HepG2 (cell line): ENCODE measurements around the gene STAT1. TPM values are rescaled to one million over a fixed set of nuclear protein-coding genes. Genes with fewer than 3 reads are reported as not detected.

Experiments
- FOXO1 ChIP-seq: sonication (generic); formaldehyde crosslinking; IDR thresholded peaks from 2 replicates; pipeline ENCODE4 v1.4.0; 2020; ENCODE audit warnings: missing genetic modification reagents
- HNF4G ChIP-seq, 2 experiments: sonication (generic) in 1 of 2; formaldehyde crosslinking in 1 of 2; IDR thresholded peaks; 2 replicates each; pipeline versions ENCODE4 v1.4.0 to v1.6.1; 2011 to 2020; ENCODE audit warnings: borderline replicate concordance in 2 of 2, low read depth in 2 of 2, mild to moderate bottlenecking in 2 of 2, low read length in 1 of 2, missing genetic modification reagents in 1 of 2, moderate library complexity in 1 of 2
- ISL2 ChIP-seq: sonication (generic); formaldehyde crosslinking; IDR thresholded peaks from 2 replicates; pipeline ENCODE4 v1.5.0; 2020; ENCODE audit warnings: missing genetic modification reagents
- PHB2 ChIP-seq: fragments of 450-650 bp; IDR thresholded peaks from 2 replicates; pipeline ENCODE4 v1.6.1; 2018; ENCODE audit not compliant: partially characterized antibody
- TCF7L2 ChIP-seq: IDR thresholded peaks from 2 replicates; pipeline ENCODE4 v1.6.1; 2011; ENCODE audit warnings: mild to moderate bottlenecking, low read depth, low read length, moderate library complexity
- ZNF570 ChIP-seq: sonication (generic); formaldehyde crosslinking; IDR thresholded peaks from 2 replicates; pipeline ENCODE4 v1.4.0; 2020; ENCODE audit warnings: mild to moderate bottlenecking, missing genetic modification reagents, borderline replicate concordance
- ZSCAN30 ChIP-seq: sonication (generic); formaldehyde crosslinking; IDR thresholded peaks from 2 replicates; pipeline ENCODE4 v1.5.0; 2020; ENCODE audit warnings: mild to moderate bottlenecking, missing genetic modification reagents
- polyA plus RNA-seq, 8 experiments: library from polyadenylated mRNA; depleted of rRNA in 3 of 8; stranded (reverse) in 7 of 8; unstranded in 1 of 8; fragments of >200 nt; fragmentation: Illumina TruSeq in 4 of 8; extraction: Trizol in 4 of 8; gene quantifications; 2 replicates each; pipeline versions ENCODE4 v1.2.1 to v1.2.3, GENCODE V29; 2011 to 2016; ENCODE audit warnings: low read depth in 4 of 8, missing spikeins in 1 of 8, mixed read lengths in 1 of 8; ENCODE audit not compliant: insufficient read depth in 1 of 8
- total RNA-seq, 5 experiments: library from RNA; depleted of rRNA; stranded (reverse); fragments of >200 nt; fragmentation: Illumina TruSeq; extraction: Trizol; gene quantifications; 2 replicates each; pipeline ENCODE4 v1.2.3, GENCODE V29; 2016; ENCODE audit warnings: low read depth in 1 of 5
- TF ChIP-seq, protein P1 (sequence below): sonication (generic); formaldehyde crosslinking; IDR thresholded peaks from 2 replicates; pipeline ENCODE4 v1.4.0; 2020; ENCODE audit warnings: missing genetic modification reagents, mild to moderate bottlenecking, borderline replicate concordance
- TF ChIP-seq, protein P2 (sequence below): sonication (generic); formaldehyde crosslinking; IDR thresholded peaks from 2 replicates; pipeline ENCODE4 v1.5.1; 2020; ENCODE audit warnings: mild to moderate bottlenecking, missing genetic modification reagents
- TF ChIP-seq, protein P3 (sequence below): sonication (generic); formaldehyde crosslinking; IDR thresholded peaks from 2 replicates; pipeline ENCODE4 v1.4.0; 2020; ENCODE audit warnings: low read depth, missing genetic modification reagents
- TF ChIP-seq, protein P4 (sequence below): IDR thresholded peaks from 2 replicates; pipeline ENCODE4 v1.6.1; 2016; ENCODE audit warnings: low read depth
- TF ChIP-seq, protein P5 (sequence below): sonication (generic); formaldehyde crosslinking; IDR thresholded peaks from 2 replicates; pipeline ENCODE4 v1.4.0; 2020; ENCODE audit warnings: mild to moderate bottlenecking, missing genetic modification reagents
- TF ChIP-seq, protein P6 (sequence below): sonication (generic); formaldehyde crosslinking; IDR thresholded peaks from 2 replicates; pipeline ENCODE4 v1.5.1; 2020; ENCODE audit warnings: missing genetic modification reagents, mild to moderate bottlenecking, borderline replicate concordance

STAT1 gene
- total and polyA plus RNA-seq, 2 of the 13 experiments (the other 11 are each of a cell fraction or from before 2014, with no cell fraction given): 21.8 to 59.6 TPM

DNA sequence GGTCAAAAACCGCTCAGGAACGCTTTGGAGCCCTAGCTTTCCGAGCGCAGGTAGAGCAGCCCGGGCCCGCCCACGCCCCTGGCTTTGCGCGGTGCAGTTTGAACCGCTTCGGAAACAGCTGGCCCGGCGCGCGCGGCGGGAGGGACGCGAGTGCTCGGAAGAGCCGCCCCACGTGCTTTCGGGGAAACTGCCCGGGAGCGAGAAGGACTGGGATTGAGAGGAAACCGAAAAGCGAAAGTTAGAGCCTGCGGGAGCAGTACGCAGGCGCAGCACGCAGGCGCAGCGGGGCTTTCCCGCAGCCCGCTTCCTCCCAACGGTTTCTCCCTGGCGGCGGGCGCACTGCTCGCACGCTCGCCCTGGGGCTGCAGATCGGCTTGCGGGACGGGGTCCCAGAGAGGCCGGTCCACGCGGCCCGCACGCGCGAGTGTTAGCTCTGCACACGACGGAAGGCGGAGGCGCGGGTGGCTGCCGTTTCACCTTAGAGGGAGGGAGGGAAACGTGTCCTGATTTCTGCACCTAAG is 6.3 kb upstream of the STAT1 start (continued):
- TF ChIP-seq, protein P1, sequence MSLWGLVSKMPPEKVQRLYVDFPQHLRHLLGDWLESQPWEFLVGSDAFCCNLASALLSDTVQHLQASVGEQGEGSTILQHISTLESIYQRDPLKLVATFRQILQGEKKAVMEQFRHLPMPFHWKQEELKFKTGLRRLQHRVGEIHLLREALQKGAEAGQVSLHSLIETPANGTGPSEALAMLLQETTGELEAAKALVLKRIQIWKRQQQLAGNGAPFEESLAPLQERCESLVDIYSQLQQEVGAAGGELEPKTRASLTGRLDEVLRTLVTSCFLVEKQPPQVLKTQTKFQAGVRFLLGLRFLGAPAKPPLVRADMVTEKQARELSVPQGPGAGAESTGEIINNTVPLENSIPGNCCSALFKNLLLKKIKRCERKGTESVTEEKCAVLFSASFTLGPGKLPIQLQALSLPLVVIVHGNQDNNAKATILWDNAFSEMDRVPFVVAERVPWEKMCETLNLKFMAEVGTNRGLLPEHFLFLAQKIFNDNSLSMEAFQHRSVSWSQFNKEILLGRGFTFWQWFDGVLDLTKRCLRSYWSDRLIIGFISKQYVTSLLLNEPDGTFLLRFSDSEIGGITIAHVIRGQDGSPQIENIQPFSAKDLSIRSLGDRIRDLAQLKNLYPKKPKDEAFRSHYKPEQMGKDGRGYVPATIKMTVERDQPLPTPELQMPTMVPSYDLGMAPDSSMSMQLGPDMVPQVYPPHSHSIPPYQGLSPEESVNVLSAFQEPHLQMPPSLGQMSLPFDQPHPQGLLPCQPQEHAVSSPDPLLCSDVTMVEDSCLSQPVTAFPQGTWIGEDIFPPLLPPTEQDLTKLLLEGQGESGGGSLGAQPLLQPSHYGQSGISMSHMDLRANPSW: peak; percentile 100
- TF ChIP-seq TCF7L2 (no peak), HNF4G (IDR thresholded peaks at IDR 0.05; ENCODE audit: borderline replicate concordance, low read depth, low read length) (peak; percentile 69; the same call in 1 of the 2 replicates), HNF4G (CRISPR knock-in tag; IDR thresholded peaks at IDR 0.05; ENCODE audit: borderline replicate concordance, low read depth) (peak; percentile 93), FOXO1 (CRISPR knock-in tag) (peak; percentile 98), ISL2 (CRISPR knock-in tag) (peak; percentile 97), ZNF570 (CRISPR knock-in tag) (no peak), PHB2 (no peak), ZSCAN30 (peak; percentile 88)
- TF ChIP-seq, protein P2, sequence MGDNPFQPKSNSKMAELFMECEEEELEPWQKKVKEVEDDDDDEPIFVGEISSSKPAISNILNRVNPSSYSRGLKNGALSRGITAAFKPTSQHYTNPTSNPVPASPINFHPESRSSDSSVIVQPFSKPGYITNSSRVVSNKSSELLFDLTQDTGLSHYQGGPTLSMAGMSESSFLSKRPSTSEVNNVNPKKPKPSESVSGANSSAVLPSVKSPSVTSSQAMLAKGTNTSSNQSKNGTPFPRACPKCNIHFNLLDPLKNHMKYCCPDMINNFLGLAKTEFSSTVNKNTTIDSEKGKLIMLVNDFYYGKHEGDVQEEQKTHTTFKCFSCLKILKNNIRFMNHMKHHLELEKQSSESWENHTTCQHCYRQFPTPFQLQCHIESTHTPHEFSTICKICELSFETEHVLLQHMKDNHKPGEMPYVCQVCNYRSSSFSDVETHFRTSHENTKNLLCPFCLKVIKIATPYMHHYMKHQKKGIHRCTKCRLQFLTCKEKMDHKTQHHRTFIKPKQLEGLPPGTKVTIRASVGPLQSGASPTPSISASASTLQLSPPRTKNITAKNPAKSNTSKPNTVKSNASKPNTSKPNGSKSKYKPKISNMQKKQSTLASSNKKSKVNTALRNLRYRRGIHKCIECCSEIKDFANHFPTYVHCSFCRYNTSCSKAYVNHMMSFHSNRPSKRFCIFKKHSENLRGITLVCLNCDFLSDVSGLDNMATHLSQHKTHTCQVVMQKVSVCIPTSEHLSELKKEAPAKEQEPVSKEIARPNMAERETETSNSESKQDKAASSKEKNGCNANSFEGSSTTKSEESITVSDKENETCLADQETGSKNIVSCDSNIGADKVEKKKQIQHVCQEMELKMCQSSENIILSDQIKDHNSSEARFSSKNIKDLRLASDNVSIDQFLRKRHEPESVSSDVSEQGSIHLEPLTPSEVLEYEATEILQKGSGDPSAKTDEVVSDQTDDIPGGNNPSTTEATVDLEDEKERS (CRISPR knock-in tag): peak; percentile 95
- TF ChIP-seq, protein P3, sequence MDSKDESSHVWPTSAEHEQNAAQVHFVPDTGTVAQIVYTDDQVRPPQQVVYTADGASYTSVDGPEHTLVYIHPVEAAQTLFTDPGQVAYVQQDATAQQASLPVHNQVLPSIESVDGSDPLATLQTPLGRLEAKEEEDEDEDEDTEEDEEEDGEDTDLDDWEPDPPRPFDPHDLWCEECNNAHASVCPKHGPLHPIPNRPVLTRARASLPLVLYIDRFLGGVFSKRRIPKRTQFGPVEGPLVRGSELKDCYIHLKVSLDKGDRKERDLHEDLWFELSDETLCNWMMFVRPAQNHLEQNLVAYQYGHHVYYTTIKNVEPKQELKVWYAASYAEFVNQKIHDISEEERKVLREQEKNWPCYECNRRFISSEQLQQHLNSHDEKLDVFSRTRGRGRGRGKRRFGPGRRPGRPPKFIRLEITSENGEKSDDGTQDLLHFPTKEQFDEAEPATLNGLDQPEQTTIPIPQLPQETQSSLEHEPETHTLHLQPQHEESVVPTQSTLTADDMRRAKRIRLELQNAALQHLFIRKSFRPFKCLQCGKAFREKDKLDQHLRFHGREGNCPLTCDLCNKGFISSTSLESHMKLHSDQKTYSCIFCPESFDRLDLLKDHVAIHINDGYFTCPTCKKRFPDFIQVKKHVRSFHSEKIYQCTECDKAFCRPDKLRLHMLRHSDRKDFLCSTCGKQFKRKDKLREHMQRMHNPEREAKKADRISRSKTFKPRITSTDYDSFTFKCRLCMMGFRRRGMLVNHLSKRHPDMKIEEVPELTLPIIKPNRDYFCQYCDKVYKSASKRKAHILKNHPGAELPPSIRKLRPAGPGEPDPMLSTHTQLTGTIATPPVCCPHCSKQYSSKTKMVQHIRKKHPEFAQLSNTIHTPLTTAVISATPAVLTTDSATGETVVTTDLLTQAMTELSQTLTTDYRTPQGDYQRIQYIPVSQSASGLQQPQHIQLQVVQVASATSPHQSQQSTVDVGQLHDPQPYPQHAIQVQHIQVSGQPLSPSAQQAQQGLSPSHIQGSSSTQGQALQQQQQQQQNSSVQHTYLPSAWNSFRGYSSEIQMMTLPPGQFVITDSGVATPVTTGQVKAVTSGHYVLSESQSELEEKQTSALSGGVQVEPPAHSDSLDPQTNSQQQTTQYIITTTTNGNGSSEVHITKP (CRISPR knock-in tag): peak; percentile 95
- TF ChIP-seq, protein P4, sequence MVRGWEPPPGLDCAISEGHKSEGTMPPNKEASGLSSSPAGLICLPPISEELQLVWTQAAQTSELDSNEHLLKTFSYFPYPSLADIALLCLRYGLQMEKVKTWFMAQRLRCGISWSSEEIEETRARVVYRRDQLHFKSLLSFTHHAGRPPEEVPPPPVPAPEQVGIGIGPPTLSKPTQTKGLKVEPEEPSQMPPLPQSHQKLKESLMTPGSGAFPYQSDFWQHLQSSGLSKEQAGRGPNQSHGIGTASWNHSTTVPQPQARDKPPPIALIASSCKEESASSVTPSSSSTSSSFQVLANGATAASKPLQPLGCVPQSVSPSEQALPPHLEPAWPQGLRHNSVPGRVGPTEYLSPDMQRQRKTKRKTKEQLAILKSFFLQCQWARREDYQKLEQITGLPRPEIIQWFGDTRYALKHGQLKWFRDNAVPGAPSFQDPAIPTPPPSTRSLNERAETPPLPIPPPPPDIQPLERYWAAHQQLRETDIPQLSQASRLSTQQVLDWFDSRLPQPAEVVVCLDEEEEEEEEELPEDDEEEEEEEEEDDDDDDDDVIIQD (CRISPR knock-in tag): peak; percentile 99
- TF ChIP-seq, protein P5, sequence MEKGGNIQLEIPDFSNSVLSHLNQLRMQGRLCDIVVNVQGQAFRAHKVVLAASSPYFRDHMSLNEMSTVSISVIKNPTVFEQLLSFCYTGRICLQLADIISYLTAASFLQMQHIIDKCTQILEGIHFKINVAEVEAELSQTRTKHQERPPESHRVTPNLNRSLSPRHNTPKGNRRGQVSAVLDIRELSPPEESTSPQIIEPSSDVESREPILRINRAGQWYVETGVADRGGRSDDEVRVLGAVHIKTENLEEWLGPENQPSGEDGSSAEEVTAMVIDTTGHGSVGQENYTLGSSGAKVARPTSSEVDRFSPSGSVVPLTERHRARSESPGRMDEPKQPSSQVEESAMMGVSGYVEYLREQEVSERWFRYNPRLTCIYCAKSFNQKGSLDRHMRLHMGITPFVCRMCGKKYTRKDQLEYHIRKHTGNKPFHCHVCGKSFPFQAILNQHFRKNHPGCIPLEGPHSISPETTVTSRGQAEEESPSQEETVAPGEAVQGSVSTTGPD (CRISPR knock-in tag): peak; percentile 71
- TF ChIP-seq, protein P6, sequence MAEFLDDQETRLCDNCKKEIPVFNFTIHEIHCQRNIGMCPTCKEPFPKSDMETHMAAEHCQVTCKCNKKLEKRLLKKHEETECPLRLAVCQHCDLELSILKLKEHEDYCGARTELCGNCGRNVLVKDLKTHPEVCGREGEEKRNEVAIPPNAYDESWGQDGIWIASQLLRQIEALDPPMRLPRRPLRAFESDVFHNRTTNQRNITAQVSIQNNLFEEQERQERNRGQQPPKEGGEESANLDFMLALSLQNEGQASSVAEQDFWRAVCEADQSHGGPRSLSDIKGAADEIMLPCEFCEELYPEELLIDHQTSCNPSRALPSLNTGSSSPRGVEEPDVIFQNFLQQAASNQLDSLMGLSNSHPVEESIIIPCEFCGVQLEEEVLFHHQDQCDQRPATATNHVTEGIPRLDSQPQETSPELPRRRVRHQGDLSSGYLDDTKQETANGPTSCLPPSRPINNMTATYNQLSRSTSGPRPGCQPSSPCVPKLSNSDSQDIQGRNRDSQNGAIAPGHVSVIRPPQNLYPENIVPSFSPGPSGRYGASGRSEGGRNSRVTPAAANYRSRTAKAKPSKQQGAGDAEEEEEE (CRISPR knock-in tag): peak; percentile 93; the same call in 1 of the 2 replicates
